ENCODE results near the gene ATE1.

The ATE1 gene

GRCh38 chr10:121788115-121788514 is 139.7 kb downstream of the ATE1 start:
- H3K4ac ChIP-seq (ENCODE audit: low read depth, low read length) = no peak overlapping the region
- H4K12ac ChIP-seq (ENCODE audit: low read depth, low read length) = no peak overlapping the region
- H3K23ac ChIP-seq (ENCODE audit: low read length) = no peak overlapping the region
- no peak overlapping the region for H3K14ac ChIP-seq (ENCODE audit: low read length)
- H3K27me3 ChIP-seq (ENCODE audit: insufficient read depth, low read length) = no peaks in the 10 kb centered on the region
- peaks cover 0 to 1% of the 10 kb centered on the region in 2 experiments for H3K4me1 ChIP-seq (ENCODE audit: control insufficient read depth in 1 of 2, insufficient read depth in 2 of 2, low read length in 2 of 2)
- H3K27ac ChIP-seq (ENCODE audit: low read depth, low read length) = no peak overlapping the region
- no peak overlapping the region for H2BK5ac ChIP-seq (ENCODE audit: low read depth, low read length, poor library complexity)
- no peak overlapping the region for H2BK12ac ChIP-seq (ENCODE audit: low read length)
- no peak overlapping the region for H3K18ac ChIP-seq (ENCODE audit: low read length)
- H4K91ac ChIP-seq (ENCODE audit: low read depth, low read length) = no peak overlapping the region
- no peaks in the 10 kb centered on the region for H3K36me3 ChIP-seq (ENCODE audit: control insufficient read depth in 1 of 2, insufficient read depth in 2 of 2, low read length in 2 of 2)
- no peaks in the 10 kb centered on the region for H3K79me2 ChIP-seq (ENCODE audit: control insufficient read depth, insufficient read depth, low read length, poor library complexity)
- no peaks in the 10 kb centered on the region for H3K79me1 ChIP-seq (ENCODE audit: low read length)
- no peak for DNase-seq
- WGBS (ENCODE audit: extremely low coverage, insufficient coverage, insufficient read length) = no CpG with 5 or more reads among the region's 3 CpGs
- H3K4me3 ChIP-seq (ENCODE audit: low read depth, low read length) = no peak overlapping the region
- no peak overlapping the region for H2AFZ ChIP-seq (ENCODE audit: insufficient read depth, low read length, poor library complexity)
- H2AK5ac ChIP-seq (ENCODE audit: low read length) = no peak overlapping the region
- no peaks in the 10 kb centered on the region for H3K9me3 ChIP-seq (ENCODE audit: insufficient read depth, low read depth, low read length)
- H3K9ac ChIP-seq (ENCODE audit: low read length) = no peak overlapping the region
- no peak overlapping the region for H3K4me2 ChIP-seq (ENCODE audit: low read length)
- H2BK120ac ChIP-seq (ENCODE audit: insufficient read depth, low read length, poor library complexity) = no peak overlapping the region
- H4K8ac ChIP-seq (ENCODE audit: low read depth, low read length) = no peak overlapping the region

GRCh38 chr10:121787169-121787568 is 140.7 kb downstream of the ATE1 start:
- Histone ChIP-seq H3K79me1 (ENCODE audit: low read length) (peaks cover 2% of the 10 kb centered on the region), H3K4me2 (ENCODE audit: low read length) (no peak overlapping the region), H4K12ac (ENCODE audit: low read depth, low read length) (no peak overlapping the region), H3K4me1 (ENCODE audit: control insufficient read depth in 1 of 2, insufficient read depth in 2 of 2, low read length in 2 of 2) (no peaks in the 10 kb centered on the region), H3K18ac (ENCODE audit: low read length) (no peak overlapping the region), H2BK5ac (ENCODE audit: low read depth, low read length, poor library complexity) (no peak overlapping the region), H3K9me3 (ENCODE audit: insufficient read depth, low read depth, low read length) (no peaks in the 10 kb centered on the region), H3K27ac (ENCODE audit: low read depth, low read length) (no peak overlapping the region), H4K8ac (ENCODE audit: low read depth, low read length) (no peak overlapping the region), H3K23ac (ENCODE audit: low read length) (no peak overlapping the region), H3K4me3 (ENCODE audit: low read depth, low read length) (no peak overlapping the region), H2BK12ac (ENCODE audit: low read length) (no peak overlapping the region), H2BK120ac (ENCODE audit: insufficient read depth, low read length, poor library complexity) (no peak overlapping the region), H4K91ac (ENCODE audit: low read depth, low read length) (no peak overlapping the region), H2AFZ (ENCODE audit: insufficient read depth, low read length, poor library complexity) (no peak overlapping the region), H3K14ac (ENCODE audit: low read length) (no peak overlapping the region), H3K36me3 (ENCODE audit: control insufficient read depth in 1 of 2, insufficient read depth in 2 of 2, low read length in 2 of 2) (no peaks in the 10 kb centered on the region), H2AK5ac (ENCODE audit: low read length) (no peak overlapping the region), H3K79me2 (ENCODE audit: control insufficient read depth, insufficient read depth, low read length, poor library complexity) (no peaks in the 10 kb centered on the region), H3K27me3 (ENCODE audit: insufficient read depth, low read length) (no peaks in the 10 kb centered on the region), H3K4ac (ENCODE audit: low read depth, low read length) (no peak overlapping the region), H3K9ac (ENCODE audit: low read length) (no peak overlapping the region)
- DNase-seq = no peak
- WGBS (ENCODE audit: extremely low coverage, insufficient coverage, insufficient read length) = no CpG with 5 or more reads among the region's 2 CpGs

- no CpG with 5 or more reads among the region's 6 CpGs for whole genome bisulfite sequencing (ENCODE audit: extremely low coverage, insufficient coverage, insufficient read length)
- H3K36me3 ChIP-seq (ENCODE audit: control insufficient read depth in 1 of 2, insufficient read depth in 2 of 2, low read length in 2 of 2) = no peaks in the 10 kb centered on the region
- H3K4me3 ChIP-seq (ENCODE audit: low read depth, low read length) = no peak overlapping the region
- peak overlapping the region; percentile 43 for H4K91ac ChIP-seq (ENCODE audit: low read depth, low read length)
- no peak overlapping the region for H3K4ac ChIP-seq (ENCODE audit: low read depth, low read length)
- no peaks in the 10 kb centered on the region for H3K27me3 ChIP-seq (ENCODE audit: insufficient read depth, low read length)
- peaks cover 0 to 6% of the 10 kb centered on the region in 2 experiments for H3K4me1 ChIP-seq (ENCODE audit: control insufficient read depth in 1 of 2, insufficient read depth in 2 of 2, low read length in 2 of 2)
- H3K23ac ChIP-seq (ENCODE audit: low read length) = no peak overlapping the region
- no peak overlapping the region for H2AFZ ChIP-seq (ENCODE audit: insufficient read depth, low read length, poor library complexity)
- no peak overlapping the region for H3K18ac ChIP-seq (ENCODE audit: low read length)
- H2BK5ac ChIP-seq (ENCODE audit: low read depth, low read length, poor library complexity) = no peak overlapping the region
- no peak overlapping the region for H2AK5ac ChIP-seq (ENCODE audit: low read length)
- no peak overlapping the region for H3K4me2 ChIP-seq (ENCODE audit: low read length)
- no peak overlapping the region for H2BK120ac ChIP-seq (ENCODE audit: insufficient read depth, low read length, poor library complexity)
- H3K9me3 ChIP-seq (ENCODE audit: insufficient read depth, low read depth, low read length) = no peaks in the 10 kb centered on the region
- H3K27ac ChIP-seq (ENCODE audit: low read depth, low read length) = no peak overlapping the region
- no peak overlapping the region for H2BK12ac ChIP-seq (ENCODE audit: low read length)
- H3K79me1 ChIP-seq (ENCODE audit: low read length) = peaks cover 2% of the 10 kb centered on the region
- no peak overlapping the region for H3K9ac ChIP-seq (ENCODE audit: low read length)
- H3K79me2 ChIP-seq (ENCODE audit: control insufficient read depth, insufficient read depth, low read length, poor library complexity) = no peaks in the 10 kb centered on the region
- no peak for DNase-seq
- no peak overlapping the region for H4K8ac ChIP-seq (ENCODE audit: low read depth, low read length)
- H3K14ac ChIP-seq (ENCODE audit: low read length) = no peak overlapping the region
- no peak overlapping the region for H4K12ac ChIP-seq (ENCODE audit: low read depth, low read length)
These were observed 144.0 kb downstream of the ATE1 start for GRCh38 chr10:121783782-121784372.

- no peaks in the 10 kb centered on the region for H3K27me3 ChIP-seq (ENCODE audit: insufficient read depth, low read length)
- no peaks in the 10 kb centered on the region for H3K79me2 ChIP-seq (ENCODE audit: control insufficient read depth, insufficient read depth, low read length, poor library complexity)
These were observed 146.7 kb downstream of the ATE1 start for GRCh38 chr10:121781101-121781500.

More at GRCh38 chr10:121781101-121781500, 146.7 kb downstream of the ATE1 start:
- Histone ChIP-seq H3K23ac (ENCODE audit: low read length) (no peak overlapping the region), H4K12ac (ENCODE audit: low read depth, low read length) (no peak overlapping the region), H2BK120ac (ENCODE audit: insufficient read depth, low read length, poor library complexity) (no peak overlapping the region), H2AFZ (ENCODE audit: insufficient read depth, low read length, poor library complexity) (no peak overlapping the region), H4K8ac (ENCODE audit: low read depth, low read length) (no peak overlapping the region), H3K4me2 (ENCODE audit: low read length) (no peak overlapping the region), H2AK5ac (ENCODE audit: low read length) (no peak overlapping the region), H2BK12ac (ENCODE audit: low read length) (no peak overlapping the region), H3K18ac (ENCODE audit: low read length) (no peak overlapping the region), H3K9ac (ENCODE audit: low read length) (no peak overlapping the region), H2BK5ac (ENCODE audit: low read depth, low read length, poor library complexity) (no peak overlapping the region), H3K4me1 (ENCODE audit: control insufficient read depth in 1 of 2, insufficient read depth in 2 of 2, low read length in 2 of 2) (peaks cover 0 to 6% of the 10 kb centered on the region in 2 experiments), H3K14ac (ENCODE audit: low read length) (no peak overlapping the region), H4K91ac (ENCODE audit: low read depth, low read length) (no peak overlapping the region), H3K4ac (ENCODE audit: low read depth, low read length) (no peak overlapping the region), H3K27ac (ENCODE audit: low read depth, low read length) (peak overlapping the region; percentile 50), H3K9me3 (ENCODE audit: insufficient read depth, low read depth, low read length) (no peaks in the 10 kb centered on the region), H3K4me3 (ENCODE audit: low read depth, low read length) (no peak overlapping the region), H3K79me1 (ENCODE audit: low read length) (peaks cover 2% of the 10 kb centered on the region), H3K36me3 (ENCODE audit: control insufficient read depth in 1 of 2, insufficient read depth in 2 of 2, low read length in 2 of 2) (no peaks in the 10 kb centered on the region)
- peak; percentile 17 to 56 for DNase-seq
- WGBS (ENCODE audit: extremely low coverage, insufficient coverage, insufficient read length) = no CpG with 5 or more reads among the region's 4 CpGs

Measured in trophoblast cell (in vitro differentiated cells and primary cell).